ENCODE measurements around the gene GPR65.

GRCh38 chr14:87990682-87991081 is 14.3 kb upstream of the GPR65 start:
- TF ChIP-seq POLR2A (IDR thresholded peaks at IDR 0.05) (no peak), CTCF (IDR thresholded peaks at IDR 0.05) (no peak)

All from lower leg skin (tissue), 3 donors.